HepG2 (cell line): ENCODE results near the gene KIAA1755. TPM values are rescaled to one million over a fixed set of nuclear protein-coding genes. Genes with fewer than 3 reads are reported as not detected.

Source experiments
- ATAC-seq: fragments of 200-7000 bp; cut with Tn5 transposase; 3 replicates; pipeline ENCODE4 v1.9.1; 2020; ENCODE audit warnings: mild to moderate bottlenecking, moderate library complexity
- BruUV-seq: library from RNA; stranded (reverse); fragments of 400-500 nt; replicated peaks from 2 replicates; lab custom pipeline; 2021; lab: Mats Ljungman, UMichigan
- CTCF ChIA-PET: fragments of 300-600 bp; formaldehyde crosslinking; extraction: SDS; loops from one replicate; lab custom pipeline; 2021; ENCODE audit warnings: low total read pairs, inconsistent platforms, low intra/inter-chr PET ratio; lab: Yijun Ruan, JAX
- POLR2A ChIA-PET: fragments of 350-600 bp; sonication (Branson Sonifier 250); formaldehyde crosslinking; loops from one replicate; lab custom pipeline; 2020; ENCODE audit warnings: antibody characterized with exemption, inconsistent platforms; lab: Yijun Ruan, JAX
- DNase-seq: peaks from one replicate; pipeline ENCODE4 v3.0.0-alpha.2; 2015; ENCODE audit warnings: low spot score
- FAIRE-seq: peaks from 3 replicates; lab custom pipeline; 2011; peaks lifted over from hg19 to GRCh38; lab: Jason Lieb, UNC
- H2AFZ ChIP-seq: one replicate; pipeline ENCODE4 v1.6.1; 2011; ENCODE audit warnings: low read length, inconsistent platforms
- H3K27ac ChIP-seq: fragments of 300-600 bp; 3 replicates; pipeline ENCODE4 v1.8.0; 2011; ENCODE audit warnings: mixed run types, mild to moderate bottlenecking, mixed read lengths, low read length, inconsistent platforms; ENCODE audit not compliant: insufficient read depth; ENCODE audit errors: extremely low read length
- H3K27me3 ChIP-seq, 2 experiments: fragments of 200-600 bp in 1 of 2; 2 replicates in 1 of 2; 3 replicates in 1 of 2; pipeline versions ENCODE4 v1.6.0 to v1.8.0; 2011; ENCODE audit warnings: low read length in 2 of 2, mild to moderate bottlenecking in 2 of 2, moderate library complexity in 2 of 2, inconsistent platforms in 1 of 2; ENCODE audit not compliant: insufficient read depth in 2 of 2, control insufficient read depth in 1 of 2
- H3K36me3 ChIP-seq, 2 experiments: fragments of 200-600 bp in 1 of 2; replicated peaks in 1 of 2; 2 replicates in 1 of 2; 3 replicates in 1 of 2; pipeline versions ENCODE4 v1.5.1 to v1.8.0; 2011; ENCODE audit warnings: low read length in 2 of 2, inconsistent platforms in 1 of 2; ENCODE audit not compliant: insufficient read depth in 2 of 2, control insufficient read depth in 1 of 2
- H3K4me1 ChIP-seq: 2 replicates; pipeline ENCODE4 v1.5.1; 2012; ENCODE audit warnings: low read length, inconsistent platforms; ENCODE audit not compliant: insufficient read depth
- H3K4me2 ChIP-seq: 2 replicates; pipeline ENCODE4 v1.6.0; 2011; ENCODE audit warnings: low read depth, low read length, inconsistent platforms
- H3K4me3 ChIP-seq, 3 experiments: fragments of 200-600 bp in 1 of 3; sonication (generic), shearing (Covaris generic) in 1 of 3; replicated peaks in 1 of 3; 2 replicates each; pipeline ENCODE4 v1.5.1; 2011 to 2016; ENCODE audit warnings: low read length in 3 of 3, inconsistent platforms in 2 of 3, low read depth in 2 of 3, mild to moderate bottlenecking in 2 of 3, control low read depth in 1 of 3, mixed read lengths in 1 of 3; ENCODE audit not compliant: insufficient read depth in 1 of 3
- H3K79me2 ChIP-seq: one replicate; pipeline ENCODE4 v1.6.1; 2011; ENCODE audit warnings: low read length, inconsistent platforms; ENCODE audit not compliant: insufficient read depth
- H3K9ac ChIP-seq: 2 replicates; pipeline ENCODE4 v1.6.0; 2011; ENCODE audit warnings: mild to moderate bottlenecking, low read depth, low read length, inconsistent platforms; ENCODE audit not compliant: insufficient read depth
- H3K9me3 ChIP-seq: 2 replicates; pipeline ENCODE4 v1.5.1; 2012; ENCODE audit warnings: mild to moderate bottlenecking, low read length
- H4K20me1 ChIP-seq: 2 replicates; pipeline ENCODE4 v1.6.0; 2011; ENCODE audit warnings: inconsistent platforms, mild to moderate bottlenecking, low read length, moderate library complexity; ENCODE audit not compliant: insufficient read depth
- DDIT3 ChIP-seq: sonication (generic); formaldehyde crosslinking; IDR thresholded peaks from 2 replicates; pipeline ENCODE4 v1.4.0; 2020; ENCODE audit warnings: mild to moderate bottlenecking, missing genetic modification reagents
- FOSL1 ChIP-seq: sonication (generic); formaldehyde crosslinking; IDR thresholded peaks from 2 replicates; pipeline ENCODE4 v1.9.0; 2021; ENCODE audit warnings: missing genetic modification reagents, borderline replicate concordance
- GATA4 ChIP-seq: sonication (generic); IDR thresholded peaks from 2 replicates; pipeline ENCODE4 v1.6.1; 2016; ENCODE audit warnings: antibody characterized with exemption, low read depth, borderline replicate concordance
- HIC2 ChIP-seq: sonication (generic); formaldehyde crosslinking; IDR thresholded peaks from 2 replicates; pipeline ENCODE4 v1.9.0; 2022; ENCODE audit warnings: low read depth, missing genetic modification reagents
- IRF2 ChIP-seq: IDR thresholded peaks from 2 replicates; pipeline ENCODE4 v1.6.1; 2018; ENCODE audit warnings: missing genetic modification reagents, missing compliant biosample characterization
- JUN ChIP-seq: sonication (generic); formaldehyde crosslinking; IDR thresholded peaks from 2 replicates; pipeline ENCODE4 v1.4.0; 2020; ENCODE audit warnings: mild to moderate bottlenecking, missing genetic modification reagents
- MAX ChIP-seq: IDR thresholded peaks from 2 replicates; pipeline ENCODE4 v1.6.1; 2012; ENCODE audit warnings: inconsistent platforms
- PRDM4 ChIP-seq: sonication (generic); formaldehyde crosslinking; IDR thresholded peaks from 2 replicates; pipeline ENCODE4 v1.9.0; 2021; ENCODE audit warnings: missing genetic modification reagents, borderline replicate concordance
- RARA ChIP-seq: IDR thresholded peaks from 2 replicates; pipeline ENCODE4 v1.6.1; 2016; ENCODE audit warnings: missing genetic modification reagents, missing compliant biosample characterization
- TRIM22 ChIP-seq: fragments of 450-650 bp; IDR thresholded peaks from 2 replicates; pipeline ENCODE4 v1.6.1; 2017
- ZNF18 ChIP-seq: sonication (generic); formaldehyde crosslinking; IDR thresholded peaks from 2 replicates; pipeline ENCODE4 v1.8.0; 2022; ENCODE audit warnings: mild to moderate bottlenecking, missing genetic modification reagents; ENCODE audit not compliant: insufficient replicate concordance
- ZNF264 ChIP-seq: sonication (generic); formaldehyde crosslinking; IDR thresholded peaks from 2 replicates; pipeline ENCODE4 v1.4.0; 2020; ENCODE audit warnings: missing genetic modification reagents
- ZNF280B ChIP-seq: sonication (generic); formaldehyde crosslinking; IDR thresholded peaks from 2 replicates; pipeline ENCODE4 v1.5.0; 2020; ENCODE audit warnings: missing genetic modification reagents, mild to moderate bottlenecking, borderline replicate concordance
- ZNF367 ChIP-seq: sonication (generic); formaldehyde crosslinking; IDR thresholded peaks from 2 replicates; pipeline ENCODE4 v1.4.0; 2020; ENCODE audit warnings: missing genetic modification reagents, borderline replicate concordance
- ZNF501 ChIP-seq: sonication (generic); formaldehyde crosslinking; IDR thresholded peaks from 2 replicates; pipeline ENCODE4 v1.5.1; 2020; ENCODE audit warnings: mild to moderate bottlenecking, moderate library complexity, missing genetic modification reagents
- ZNF839 ChIP-seq: sonication (generic); formaldehyde crosslinking; IDR thresholded peaks from 2 replicates; pipeline ENCODE4 v1.4.0; 2020; ENCODE audit warnings: missing genetic modification reagents, mild to moderate bottlenecking, borderline replicate concordance
- WGBS: methylation state at CpG from one replicate; pipeline ENCODE4 v1.1.6; 2017; ENCODE audit warnings: low lambda C conversion rate; 5-methylcytosine and 5-hydroxymethylcytosine counted together
- in situ Hi-C: cut with HindIII; loops from 2 replicates; pipeline ENCODE4 v1.10.0; 2017; ENCODE audit warnings: low pct_unique_long_range_greater_than_20kb; ENCODE audit not compliant: extremely low pct_ligation_motif_present
- intact Hi-C: fragments of 100-400 bp; cut with micrococcal nuclease; formaldehyde crosslinking; loops from one replicate; pipeline ENCODE4 v1.10.0; 2022; ENCODE audit not compliant: unreplicated experiment
- polyA plus RNA-seq, 8 experiments: library from polyadenylated mRNA; depleted of rRNA in 3 of 8; stranded (reverse) in 7 of 8; unstranded in 1 of 8; fragments of >200 nt; fragmentation: Illumina TruSeq in 4 of 8; extraction: Trizol in 4 of 8; gene quantifications; 2 replicates each; pipeline versions ENCODE4 v1.2.1 to v1.2.3, GENCODE V29; 2011 to 2016; ENCODE audit warnings: low read depth in 4 of 8, missing spikeins in 1 of 8, mixed read lengths in 1 of 8; ENCODE audit not compliant: insufficient read depth in 1 of 8
- total RNA-seq, 5 experiments: library from RNA; depleted of rRNA; stranded (reverse); fragments of >200 nt; fragmentation: Illumina TruSeq; extraction: Trizol; gene quantifications; 2 replicates each; pipeline ENCODE4 v1.2.3, GENCODE V29; 2016; ENCODE audit warnings: low read depth in 1 of 5

The KIAA1755 gene
- total and polyA plus RNA-seq, 2 of the 13 experiments (the other 11 are each of a cell fraction or from before 2014, with no cell fraction given) = 0.04 TPM; not detected in 1

GRCh38 chr20:38269715-38270114 lies 9.2 kb upstream of the KIAA1755 start:
- H3K36me3 ChIP-seq = no peaks in the 10 kb centered on the region
- no peak overlapping the region for H3K4me2 ChIP-seq
- H3K9me3 ChIP-seq = no peaks in the 10 kb centered on the region
- POLR2A ChIA-PET = no interaction called here
- no peak overlapping the region for H3K27ac ChIP-seq
- WGBS = 17% methylated on average over 6 of the region's 6 CpGs
- H3K27me3 ChIP-seq = peaks cover 1 to 6% of the 10 kb centered on the region in 2 experiments; a peak in 1 of 5 replicates
- no peaks in the 10 kb centered on the region for H3K79me2 ChIP-seq
- H3K4me1 ChIP-seq = no peaks in the 10 kb centered on the region
- FAIRE-seq (no peak), DNase-seq (no peak), ATAC-seq (no peak)
- H2AFZ ChIP-seq = no peak overlapping the region
- in situ Hi-C loops = no loop called here
- no peaks in the 10 kb centered on the region for H4K20me1 ChIP-seq
- BruUV-seq = no TSS peak
- CTCF ChIA-PET = no interaction called here
- H3K9ac ChIP-seq = no peak overlapping the region
- no peak overlapping the region for H3K4me3 ChIP-seq
- intact Hi-C loops = no loop called here
- TF ChIP-seq JUN (no peak), ZNF280B (CRISPR knock-in tag) (no peak), MAX (no peak), DDIT3 (CRISPR knock-in tag) (no peak), HIC2 (no peak), FOSL1 (no peak), RARA (CRISPR knock-in tag) (no peak), IRF2 (no peak), ZNF501 (CRISPR knock-in tag) (no peak), GATA4 (no peak), TRIM22 (no peak), ZNF839 (no peak), PRDM4 (CRISPR knock-in tag) (no peak), ZNF367 (CRISPR knock-in tag) (no peak), ZNF264 (CRISPR knock-in tag) (no peak), ZNF18 (no peak)
